Measurements from ENCODE around the gene ITIH5.

The ITIH5 gene

GRCh38 chr10:7579681-7580080, 87.1 kb downstream of the ITIH5 start:
- DNase-seq, result no peak

- DNase-seq, result no peak
These were observed 89.2 kb downstream of the ITIH5 start for GRCh38 chr10:7577579-7577978.

DNA sequence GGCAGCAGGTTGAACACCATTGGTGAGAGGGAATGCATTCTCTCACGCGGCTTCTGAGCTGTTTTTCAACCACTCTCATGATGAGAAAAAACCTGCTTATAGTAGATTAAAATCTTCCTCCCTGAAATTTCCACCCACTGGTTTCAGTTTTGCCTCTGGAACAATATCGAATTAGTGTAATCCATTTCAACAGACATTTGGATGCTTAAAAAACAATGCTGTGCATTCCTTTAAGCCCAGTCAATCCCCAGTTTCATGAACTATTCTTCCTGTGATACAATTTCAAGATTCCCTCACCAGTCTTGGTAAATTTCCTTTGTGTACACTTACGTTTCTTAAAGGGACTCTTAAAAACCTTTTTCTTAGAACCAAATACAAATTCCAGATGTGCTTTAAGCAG, 89.6 kb downstream of the ITIH5 start:
- DNase-seq, result no peak

- no peak for DNase-seq
These were observed 90.4 kb downstream of the ITIH5 start for GRCh38 chr10:7576340-7576739.

- no peak for DNase-seq
These were observed 94.4 kb downstream of the ITIH5 start for GRCh38 chr10:7572391-7572790.

DNA sequence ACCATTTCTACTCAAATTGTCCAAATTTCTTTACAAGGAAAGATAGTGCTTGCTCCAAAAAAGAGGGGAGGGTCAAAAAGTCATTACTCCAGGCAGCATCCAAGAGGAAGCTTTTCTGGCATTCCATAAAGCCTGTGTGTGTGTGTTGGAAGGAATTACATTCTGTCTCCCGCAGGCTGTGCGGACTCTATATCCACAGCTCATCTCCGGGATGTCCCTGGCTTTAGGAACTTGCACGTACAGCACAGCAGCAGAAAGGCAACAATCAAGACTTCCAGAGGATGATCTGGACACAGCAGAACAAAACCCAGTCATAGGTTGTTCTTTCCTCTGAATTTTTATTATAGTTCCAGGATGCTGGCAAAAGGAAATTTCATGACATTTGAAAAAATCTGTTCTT, 94.8 kb downstream of the ITIH5 start:
- no peak for DNase-seq

DNA sequence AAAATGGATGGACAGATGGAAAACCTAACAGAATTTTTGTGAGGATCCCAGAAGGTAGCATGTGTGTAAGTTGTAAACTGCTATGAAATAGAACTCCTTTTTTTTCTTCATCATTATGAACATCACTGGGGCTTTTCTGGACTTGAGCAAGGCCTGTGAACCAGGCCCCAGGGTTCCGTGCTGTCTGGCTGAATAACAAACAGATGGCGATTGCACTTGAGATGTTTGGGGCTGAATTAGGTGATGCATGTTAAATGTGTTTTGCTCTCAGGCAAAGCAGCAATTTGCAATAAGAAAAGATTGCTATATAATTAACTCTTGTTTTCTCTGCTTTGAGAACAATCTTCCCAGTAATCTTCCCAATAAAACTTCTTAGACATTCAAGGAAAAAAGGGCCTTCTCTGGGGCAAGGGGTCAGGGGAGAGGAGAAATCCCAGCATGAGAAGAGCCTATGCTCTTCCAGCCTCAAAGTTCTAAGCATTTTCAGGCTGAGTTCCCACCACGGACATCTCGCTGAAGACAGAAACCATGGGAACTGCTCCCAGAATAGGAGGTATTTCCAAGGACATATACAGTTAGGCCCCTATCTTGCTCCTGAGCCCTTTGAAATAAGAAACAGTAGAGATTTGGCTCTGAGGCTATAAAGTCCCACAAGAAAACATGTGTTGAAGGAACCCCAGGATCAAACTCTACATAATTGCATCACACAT, 98.7 kb downstream of the ITIH5 start:
- DNase-seq, result no peak

DNA sequence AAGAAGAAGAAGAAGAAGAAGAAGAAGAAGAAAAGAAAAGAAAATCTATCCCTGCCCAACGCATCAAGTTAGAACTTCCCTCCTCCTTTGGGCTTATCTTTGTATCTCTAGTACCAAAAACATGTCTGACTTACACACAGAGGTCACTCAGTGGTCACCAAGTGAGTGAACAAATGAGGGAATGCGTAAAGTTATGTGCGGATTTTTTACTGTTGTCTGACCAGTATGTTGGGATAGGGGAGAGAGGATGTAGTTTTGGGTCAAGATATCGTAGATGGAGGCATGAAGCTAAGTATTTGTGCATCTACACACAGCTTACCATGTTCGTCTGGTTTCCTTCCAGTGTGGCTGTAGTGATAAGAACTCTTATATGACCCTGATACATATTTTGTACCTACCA, 99.9 kb downstream of the ITIH5 start:
- DNase-seq, result no peak

DNA sequence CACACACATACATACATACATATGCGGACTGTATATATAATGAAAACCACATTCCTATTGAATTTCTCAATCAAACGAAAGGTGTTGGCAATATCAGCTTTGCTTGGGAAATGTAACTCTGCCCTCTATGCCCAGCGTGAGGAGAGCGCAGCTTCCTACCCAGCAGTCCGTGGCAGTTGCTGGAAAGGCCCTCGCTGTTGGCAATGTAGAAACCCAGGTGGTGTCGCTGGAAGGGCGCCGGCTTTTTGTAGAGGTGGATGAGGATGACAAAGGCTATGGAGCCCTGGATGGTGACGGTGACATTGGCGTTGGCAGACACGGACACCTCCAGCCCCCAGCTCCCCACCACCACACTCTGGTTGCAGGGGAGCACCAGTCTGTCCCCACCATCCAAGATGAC, 100.9 kb downstream of the ITIH5 start:
- no peak for DNase-seq

GRCh38 chr10:7563770-7564169, 103.0 kb downstream of the ITIH5 start:
- DNase-seq, result no peak

DNA sequence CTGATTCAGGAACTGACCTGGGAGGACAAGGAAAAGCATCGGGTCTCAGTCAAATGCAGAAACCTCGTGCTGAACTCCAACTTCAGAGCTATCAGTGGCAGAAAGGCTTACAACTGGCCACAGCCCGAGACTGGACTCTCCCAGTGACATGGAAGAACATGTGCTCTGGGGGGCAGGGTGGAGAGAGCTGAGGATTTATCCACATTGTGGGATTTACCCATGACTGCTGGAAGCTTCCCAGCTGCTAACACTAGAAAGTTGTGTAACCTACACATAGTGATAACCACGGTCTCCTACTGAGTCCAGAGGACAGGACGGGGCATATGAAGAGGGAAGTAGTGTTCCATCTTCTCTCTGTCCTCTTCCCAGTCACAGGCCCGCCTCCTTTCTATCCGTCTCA, 103.4 kb downstream of the ITIH5 start:
- DNase-seq, result no peak

DNA sequence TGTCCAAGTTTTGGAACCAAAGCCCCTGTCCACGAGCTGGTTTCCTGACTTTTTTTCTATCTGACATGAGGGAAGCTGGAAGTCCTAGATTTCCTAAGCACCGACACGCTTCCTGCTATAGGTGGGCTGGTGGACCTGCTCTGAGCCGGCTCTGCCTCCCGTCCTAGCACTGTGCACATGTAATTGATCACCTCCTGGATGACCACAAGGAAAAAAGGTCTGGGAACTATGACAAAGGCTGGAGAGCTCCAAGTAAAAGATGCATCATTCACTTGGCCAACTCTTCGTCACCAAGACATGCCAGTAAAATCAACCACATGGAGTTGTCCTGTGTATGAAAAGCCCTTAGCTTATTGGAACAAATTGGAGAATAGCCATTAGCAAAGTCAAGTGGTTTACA, 104.8 kb downstream of the ITIH5 start:
- DNase-seq, result no peak

GRCh38 chr10:7561216-7561893, 105.4 kb downstream of the ITIH5 start:
- no peak for DNase-seq

GRCh38 chr10:7560519-7560918, 106.2 kb downstream of the ITIH5 start:
- no peak for DNase-seq

GRCh38 chr10:7559386-7559785, 107.4 kb downstream of the ITIH5 start:
- DNase-seq, result no peak

DNA sequence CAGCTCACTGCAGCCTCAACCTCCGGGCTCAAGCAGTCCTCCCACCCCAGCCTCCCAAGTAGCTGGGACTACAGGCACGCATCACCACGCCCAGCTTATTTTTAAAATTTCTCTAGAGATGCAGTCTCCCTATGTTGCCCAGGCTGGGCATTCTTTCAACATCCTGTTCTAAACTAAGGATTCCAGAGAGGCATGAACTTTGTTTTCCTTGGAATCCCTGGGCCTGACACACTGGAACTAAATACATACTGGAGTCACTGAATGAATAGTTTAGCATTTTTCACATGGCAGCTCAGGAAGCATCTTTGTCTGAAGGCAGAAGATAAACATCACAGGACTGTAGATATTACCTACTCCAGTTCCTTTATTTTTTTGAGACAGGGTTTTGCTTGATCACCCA, 108.7 kb downstream of the ITIH5 start:
- DNase-seq, result no peak

DNA sequence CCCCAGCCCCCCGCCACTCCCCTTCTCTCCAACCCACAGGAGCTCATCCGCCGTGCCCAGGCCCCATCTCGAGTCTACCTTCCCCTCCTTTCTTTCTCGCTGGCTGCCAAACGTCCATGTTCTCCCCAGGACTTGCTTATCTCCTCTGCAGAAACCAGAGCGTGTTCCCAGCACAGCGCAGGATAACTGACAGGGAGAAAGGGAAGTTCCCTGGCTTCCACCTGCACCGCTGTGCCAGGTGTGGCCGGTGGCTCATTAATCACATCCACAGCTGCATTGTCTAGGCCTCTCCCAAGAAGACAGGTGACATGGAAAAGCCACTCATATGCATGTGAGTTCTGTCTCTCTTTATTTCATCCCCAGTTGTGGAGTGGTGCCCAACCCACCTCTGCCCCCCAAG, 113.2 kb downstream of the ITIH5 start:
- DNase-seq, result no peak

DNA sequence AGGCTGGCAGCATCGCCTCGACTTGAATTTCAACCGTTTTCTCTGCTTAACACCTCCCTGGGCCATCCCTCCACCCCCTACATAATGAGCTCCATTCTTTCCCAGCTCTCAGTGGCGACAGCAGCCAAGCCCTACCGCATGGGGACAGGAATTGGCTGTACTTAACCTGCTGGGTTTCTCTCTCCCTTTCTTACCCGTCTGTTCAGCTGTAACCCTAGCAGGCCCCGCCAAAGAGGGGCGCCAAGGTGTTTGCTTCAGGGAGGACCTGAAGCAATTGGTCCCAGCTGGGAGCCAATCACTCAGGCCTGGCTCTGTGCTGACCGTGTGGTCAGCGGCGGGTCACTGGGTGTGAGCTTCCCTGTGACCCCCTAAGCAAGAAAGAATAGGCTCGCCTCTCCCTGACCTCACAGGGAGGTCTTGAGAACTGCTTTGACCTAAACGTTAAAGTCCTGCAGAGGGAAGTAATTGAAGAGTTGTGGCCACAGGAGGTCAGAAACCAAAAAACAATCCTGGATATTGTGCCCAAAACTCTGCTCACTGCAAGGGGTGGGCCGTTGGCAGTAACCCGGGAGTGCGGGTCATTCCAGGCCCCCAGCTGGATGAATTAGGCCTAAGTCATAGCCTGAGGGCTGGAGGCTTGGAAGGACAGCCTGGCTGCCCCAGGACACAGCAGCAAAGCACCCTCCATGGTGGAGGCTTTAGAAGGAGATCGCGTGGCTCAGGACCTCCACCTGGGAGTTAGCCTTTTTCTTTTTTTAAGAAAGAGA, 114.6 kb downstream of the ITIH5 start:
- no peak for DNase-seq

DNA sequence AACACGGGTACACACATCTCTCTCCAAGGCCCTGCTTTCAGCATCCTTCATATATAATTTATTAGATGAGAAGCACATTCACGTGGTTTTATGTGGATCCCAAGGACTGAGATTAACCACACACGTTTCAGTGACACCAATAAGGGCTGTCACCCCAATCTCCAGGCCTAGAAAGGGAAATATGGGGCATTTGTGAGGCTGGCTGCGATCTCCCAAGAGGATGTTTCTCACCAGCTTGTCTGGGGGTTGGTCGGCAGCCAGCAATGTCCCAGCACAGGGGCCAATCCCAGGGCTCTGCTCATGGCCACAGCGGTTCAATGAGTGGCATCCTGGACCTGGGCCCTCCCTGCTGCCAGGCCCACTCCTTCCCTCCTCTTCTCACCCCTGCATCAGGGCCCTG, 115.5 kb downstream of the ITIH5 start:
- DNase-seq, result no peak

GRCh38 chr10:7550013-7550412, 116.8 kb downstream of the ITIH5 start:
- no peak for DNase-seq

GRCh38 chr10:7547829-7548228, 118.9 kb downstream of the ITIH5 start:
- DNase-seq, result no peak

DNA sequence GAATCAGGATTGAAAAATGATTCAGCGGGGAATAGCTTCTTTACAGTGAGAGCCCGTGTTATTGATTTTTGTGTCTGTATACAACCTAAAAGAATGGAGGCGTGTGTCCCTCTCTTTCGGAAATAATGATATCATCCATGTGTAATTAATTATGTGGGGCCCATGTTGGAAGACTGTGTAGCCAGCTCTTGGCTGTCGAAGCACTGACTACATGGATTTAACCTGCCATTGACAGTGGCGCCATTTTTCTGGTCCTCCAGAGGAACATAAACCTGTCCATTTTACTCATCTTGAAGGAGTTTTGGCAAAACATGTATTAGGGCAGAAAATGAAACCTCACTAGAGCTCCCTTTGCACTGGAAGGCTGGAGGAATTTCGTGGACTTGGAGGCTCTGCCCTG, 119.6 kb downstream of the ITIH5 start:
- no peak for DNase-seq

GRCh38 chr10:7546385-7546967, 120.3 kb downstream of the ITIH5 start:
- DNase-seq, result no peak

DNA sequence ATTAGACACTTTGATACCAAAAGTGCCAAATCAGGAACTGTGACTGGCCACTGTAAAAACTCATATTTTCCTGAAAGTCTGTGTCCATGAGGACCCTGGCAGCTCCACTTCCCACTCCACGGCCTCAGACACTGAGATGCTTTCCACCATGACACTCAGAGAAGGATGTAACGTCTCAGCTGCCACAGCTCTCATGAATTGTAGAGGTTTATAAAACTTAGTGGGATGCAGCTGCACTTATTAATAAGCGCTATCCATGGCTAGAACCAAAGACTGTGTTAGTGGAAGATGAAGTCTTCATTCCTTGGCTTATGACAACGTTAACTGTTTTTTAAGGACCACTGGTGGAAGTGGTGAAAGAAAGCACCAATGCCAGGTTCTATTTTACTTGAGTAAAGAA, 121.0 kb downstream of the ITIH5 start:
- DNase-seq, result no peak

Measured in NCI-H748 treated with DMSO at 0.1 percent for 48 hours (cell line).